Testis (tissue), 5 donors: ENCODE measurements around the gene CHST12. TPM values are rescaled to one million over a fixed set of nuclear protein-coding genes. Genes with fewer than 3 reads are reported as not detected.

Experiments used
- DNase-seq: peaks from one replicate; pipeline ENCODE4 v3.0.0-alpha.2; 2019
- H3K27ac ChIP-seq, 2 donors: fragments of 200-600 bp; sonication (generic); one replicate each; pipeline ENCODE4 v1.5.1; 2019
- H3K27me3 ChIP-seq: fragments of 200-600 bp; sonication (generic); one replicate; pipeline ENCODE4 v1.5.1; 2019
- H3K36me3 ChIP-seq: fragments of 200-600 bp; sonication (generic); one replicate; pipeline ENCODE4 v1.5.1; 2017; ENCODE audit warnings: low read depth; ENCODE audit errors: missing control alignments
- H3K4me1 ChIP-seq: fragments of 200-600 bp; sonication (generic); one replicate; pipeline ENCODE4 v1.5.1; 2019
- H3K4me3 ChIP-seq, 2 donors: fragments of 200-600 bp; sonication (generic); one replicate each; pipeline ENCODE4 v1.5.1; 2017 to 2019
- H3K9me3 ChIP-seq: fragments of 200-600 bp; sonication (generic); one replicate; pipeline ENCODE4 v1.5.1; 2017
- POLR2A ChIP-seq: fragments of 450-650 bp; IDR thresholded peaks from one replicate; pipeline ENCODE4 v1.6.1; 2017; ENCODE audit warnings: antibody characterized with exemption, mild to moderate bottlenecking, moderate library complexity
- WGBS, 2 donors: methylation state at CpG; one replicate each; pipeline ENCODE4 v1.1.5; 2018; 5-methylcytosine and 5-hydroxymethylcytosine counted together
- intact Hi-C: fragments of 100-400 bp; cut with DNase I; formaldehyde crosslinking; loops from one replicate; pipeline ENCODE4 v1.15.1; 2023; ENCODE audit warnings: low total_unique reads
- long read RNA-seq, 2 donors: transcript quantifications; one replicate each; lab custom pipeline, GENCODE V29; 2026
- polyA plus RNA-seq: library from polyadenylated mRNA; stranded (reverse); fragments of 350-450 nt; fragmentation: Illumina TruSeq; extraction: RNeasy Lipid Tissue Mini Kit (QIAGEN cat#74804); gene quantifications from one replicate; pipeline ENCODE4 v1.2.3, GENCODE V29; 2014; ENCODE audit warnings: low read depth, low replicate concordance; ENCODE audit not compliant: insufficient read depth
- total RNA-seq, 2 donors: library from RNA; depleted of rRNA; stranded (reverse); fragments of >200 nt; gene quantifications; one replicate each; pipeline ENCODE4 v1.2.3, GENCODE V29; 2016
- TF ChIP-seq, protein P1 (sequence below), 3 experiments: fragments of 450-650 bp in 2 of 3; fragments of 200-600 bp in 1 of 3; sonication (generic) in 1 of 3; IDR thresholded peaks; one replicate each; pipeline ENCODE4 v1.5.1; 2016 to 2019; ENCODE audit warnings: antibody characterized with exemption in 3 of 3, mild to moderate bottlenecking in 2 of 3, moderate library complexity in 1 of 3

Gene CHST12
- total RNA-seq (10 to 100 TPM; 42.0 to 42.1 TPM), polyA plus RNA-seq (15.3 TPM)
- long read RNA-seq, donor 1, full-length matches to known transcripts, result 13 of 20 reads
- long read RNA-seq, donor 1, partial matches to known transcripts, result 7 of 20 reads
- long read RNA-seq, donor 1, other reads (novel, unspliced or antisense), result 0 of 20 reads
- long read RNA-seq, donor 2, full-length matches to known transcripts, result 7 of 7 reads
- long read RNA-seq, donor 2, partial matches to known transcripts, result 0 of 7 reads
- long read RNA-seq, donor 2, other reads (novel, unspliced or antisense), result 0 of 7 reads

DNA sequence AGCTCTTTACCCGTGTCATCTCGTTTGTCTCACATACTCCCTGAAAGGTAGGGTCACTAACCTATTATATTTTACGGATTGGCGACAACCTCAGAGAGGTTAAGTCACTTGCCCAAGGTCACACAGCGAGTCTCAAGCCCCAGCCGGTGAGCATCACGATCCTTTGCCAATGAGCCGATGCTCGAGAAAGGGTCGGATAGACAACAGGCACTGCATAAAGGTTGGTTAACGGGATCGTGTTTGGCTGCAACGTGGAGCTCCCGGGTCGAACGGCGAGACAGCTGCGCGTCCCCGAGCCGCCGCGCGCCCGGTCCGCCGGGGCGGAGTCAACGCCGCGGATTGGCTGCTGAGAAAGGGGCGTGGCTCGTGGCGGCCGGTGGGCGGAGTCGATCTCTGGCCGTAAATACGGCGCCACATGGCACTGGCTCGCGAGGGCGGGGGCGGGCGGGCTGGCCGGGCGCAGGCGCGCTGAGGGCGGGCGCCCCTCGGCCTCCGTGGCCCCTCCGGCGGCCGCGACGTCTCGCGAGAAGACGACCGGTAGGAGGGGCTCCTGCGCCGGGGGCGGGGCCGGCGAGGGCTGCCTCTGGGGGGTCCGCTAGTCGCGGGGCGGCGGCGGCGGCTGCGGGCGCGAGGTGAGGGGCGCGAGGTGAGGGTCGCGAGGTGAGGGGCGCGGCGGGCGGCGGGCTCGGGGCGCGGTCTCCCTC is at the start of gene CHST12:
Gene CHST12, plus strand, starts transcription at position 598 of the 704 bp plus-strand sequence. CDS start 29,029 bp downstream, outside the sequence.
- intact Hi-C loops, result no loop called here
- Histone ChIP-seq H3K9me3 (no peaks in the 10 kb centered on the region), H3K27me3 (no peaks in the 10 kb centered on the region), H3K36me3 (no peaks in the 10 kb centered on the region), H3K27ac (peak within 1 kb of the TSS; percentile 83 to 86), H3K4me3 (peak within 1 kb of the TSS; percentile 88 to 92), H3K4me1 (peaks cover 47% of the 10 kb centered on the region)
- WGBS, 2 donors, result 1 to 3% methylated on average over 11 to 74 of the region's 89 CpGs
- TF ChIP-seq, protein P1, sequence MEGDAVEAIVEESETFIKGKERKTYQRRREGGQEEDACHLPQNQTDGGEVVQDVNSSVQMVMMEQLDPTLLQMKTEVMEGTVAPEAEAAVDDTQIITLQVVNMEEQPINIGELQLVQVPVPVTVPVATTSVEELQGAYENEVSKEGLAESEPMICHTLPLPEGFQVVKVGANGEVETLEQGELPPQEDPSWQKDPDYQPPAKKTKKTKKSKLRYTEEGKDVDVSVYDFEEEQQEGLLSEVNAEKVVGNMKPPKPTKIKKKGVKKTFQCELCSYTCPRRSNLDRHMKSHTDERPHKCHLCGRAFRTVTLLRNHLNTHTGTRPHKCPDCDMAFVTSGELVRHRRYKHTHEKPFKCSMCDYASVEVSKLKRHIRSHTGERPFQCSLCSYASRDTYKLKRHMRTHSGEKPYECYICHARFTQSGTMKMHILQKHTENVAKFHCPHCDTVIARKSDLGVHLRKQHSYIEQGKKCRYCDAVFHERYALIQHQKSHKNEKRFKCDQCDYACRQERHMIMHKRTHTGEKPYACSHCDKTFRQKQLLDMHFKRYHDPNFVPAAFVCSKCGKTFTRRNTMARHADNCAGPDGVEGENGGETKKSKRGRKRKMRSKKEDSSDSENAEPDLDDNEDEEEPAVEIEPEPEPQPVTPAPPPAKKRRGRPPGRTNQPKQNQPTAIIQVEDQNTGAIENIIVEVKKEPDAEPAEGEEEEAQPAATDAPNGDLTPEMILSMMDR (IDR thresholded peaks at IDR 0.05), result no peak
- no peak for TF ChIP-seq POLR2A
- peak; percentile 97 for DNase-seq

DNA sequence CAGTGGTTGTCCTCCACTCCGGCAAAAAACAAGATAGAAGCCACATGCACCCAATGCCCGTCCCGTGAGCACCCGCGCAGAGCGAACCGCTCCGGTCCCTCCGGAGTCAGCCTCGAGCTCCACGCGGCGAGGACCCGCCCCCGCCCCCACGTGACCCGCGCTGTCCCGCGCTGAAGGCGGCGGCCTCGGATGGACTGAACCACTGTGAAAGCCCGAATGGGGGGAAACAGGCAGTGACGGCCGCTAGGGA is 49.5 kb upstream of the CHST12 start:
- Histone ChIP-seq H3K27me3 (no peaks in the 10 kb centered on the region), H3K4me1 (peaks cover 25% of the 10 kb centered on the region), H3K36me3 (no peaks in the 10 kb centered on the region), H3K4me3 (peak overlapping the region; percentile 98 to 99), H3K27ac (peak overlapping the region; percentile 99 to 100), H3K9me3 (no peaks in the 10 kb centered on the region)
- DNase-seq, result peak; percentile 92
- 0% methylated on average over 24 to 26 of the region's 26 CpGs for WGBS, 2 donors
- intact Hi-C loops, result no loop called here
- TF ChIP-seq POLR2A, result no peak
- TF ChIP-seq, protein P1 (IDR thresholded peaks at IDR 0.05), result no peak

DNA sequence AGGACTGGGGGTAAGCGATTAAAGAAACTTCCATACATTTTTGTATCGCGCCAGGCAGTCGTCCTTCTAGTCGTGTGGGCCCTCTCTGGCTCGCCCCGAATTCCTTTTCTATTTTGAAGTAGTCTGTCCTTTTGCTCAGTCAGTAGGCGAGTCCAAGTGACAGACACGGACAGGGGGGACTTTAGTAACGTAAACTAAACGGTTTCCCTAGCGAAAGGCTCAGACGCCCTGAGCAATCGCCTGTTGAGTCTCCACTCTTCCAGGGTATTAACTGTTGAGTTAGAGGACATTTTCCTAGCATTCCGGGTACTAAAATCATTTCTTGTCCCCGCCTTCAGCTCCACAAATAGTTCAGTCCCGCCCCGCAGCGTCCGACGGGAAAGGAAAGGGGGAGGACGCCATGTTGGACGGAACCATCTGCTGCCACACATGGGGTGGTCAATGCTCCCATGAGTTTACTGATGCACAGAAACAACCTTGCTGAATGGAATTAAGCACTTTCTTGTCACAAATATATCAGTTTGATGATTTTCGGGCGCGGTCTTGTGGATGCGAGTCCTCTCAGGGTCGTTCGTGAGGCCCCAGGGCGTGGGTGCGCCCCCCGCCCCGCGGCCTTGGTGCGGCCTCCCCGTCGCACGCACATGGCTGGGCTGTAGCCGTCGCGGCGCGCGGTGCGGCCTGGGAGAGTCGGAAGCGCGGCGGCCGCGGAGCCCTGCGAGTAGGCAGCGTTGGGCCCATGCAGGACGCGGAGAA is 49.0 kb upstream of the CHST12 start, which contains the start of gene EIF3B:
Gene EIF3B, plus strand, starts transcription at position 642 of the 753 bp plus-strand sequence. Its CDS starts 95 bp downstream, at position 737.
- DNase-seq, result peak; percentile 89
- H3K27ac ChIP-seq, result peak within 1 kb of the TSS; percentile 99 to 100
- TF ChIP-seq POLR2A, result no peak
- TF ChIP-seq, protein P1 (IDR thresholded peaks at IDR 0.05), result peak in 1 of 3 experiments; percentile 34
- H3K36me3 ChIP-seq, result no peaks in the 10 kb centered on the region
- H3K4me3 ChIP-seq, result peak within 1 kb of the TSS; percentile 98 to 99
- peaks cover 30% of the 10 kb centered on the region for H3K4me1 ChIP-seq
- intact Hi-C loops, result no loop called here
- WGBS, 2 donors, result 0% methylated on average over 23 to 45 of the region's 55 CpGs
- no peaks in the 10 kb centered on the region for H3K9me3 ChIP-seq
- no peaks in the 10 kb centered on the region for H3K27me3 ChIP-seq

- Histone ChIP-seq H3K4me1 (peaks cover 37% of the 10 kb centered on the region), H3K27ac (peak overlapping the region; percentile 37 to 100), H3K4me3 (peak overlapping the region; percentile 98 to 99), H3K27me3 (no peaks in the 10 kb centered on the region), H3K9me3 (no peaks in the 10 kb centered on the region), H3K36me3 (no peaks in the 10 kb centered on the region)
- DNase-seq, result peak; percentile 28
- TF ChIP-seq, protein P1 (IDR thresholded peaks at IDR 0.05), result no peak
- no peak for TF ChIP-seq POLR2A
- WGBS, 2 donors, result 0 to 2% methylated on average over 16 to 66 of the region's 92 CpGs
- intact Hi-C loops, result no loop called here
These were observed 48.3 kb upstream of the CHST12 start for GRCh38 chr7:2354939-2355704.
